Neutrophil (primary cell): ENCODE data around the gene PDE5A.

Experiments
- H3K27ac ChIP-seq: fragments of 200-600 bp; sonication (generic); 2 replicates; pipeline ENCODE4 v1.5.1; 2016; ENCODE audit warnings: mild to moderate bottlenecking, moderate library complexity
- H3K27me3 ChIP-seq: fragments of 200-600 bp; sonication (generic); 2 replicates; pipeline ENCODE4 v1.6.0; 2016; ENCODE audit warnings: mild to moderate bottlenecking
- H3K36me3 ChIP-seq: fragments of 200-600 bp; sonication (generic); 2 replicates; pipeline ENCODE4 v1.5.1; 2017
- H3K4me1 ChIP-seq, 2 experiments: fragments of 200-600 bp in 1 of 2; sonication (generic) in 1 of 2; 1 replicate in 1 of 2; 2 replicates in 1 of 2; pipeline versions ENCODE4 v1.5.1 to v1.6.1; 2013 to 2016; ENCODE audit warnings: low read depth in 1 of 2, low read length in 1 of 2, mild to moderate bottlenecking in 1 of 2, moderate library complexity in 1 of 2; ENCODE audit not compliant: control insufficient read depth in 1 of 2, insufficient read depth in 1 of 2
- H3K4me3 ChIP-seq, 2 experiments: fragments of 200-600 bp in 1 of 2; sonication (generic) in 1 of 2; 1 replicate in 1 of 2; 2 replicates in 1 of 2; pipeline ENCODE4 v1.5.1; 2013 to 2016; ENCODE audit warnings: low read depth in 1 of 2, low read length in 1 of 2, mild to moderate bottlenecking in 1 of 2, moderate library complexity in 1 of 2
- H3K9me3 ChIP-seq: fragments of 200-600 bp; sonication (generic); 2 replicates; pipeline ENCODE4 v1.5.1; 2016
- CTCF ChIP-seq: fragments of 200-600 bp; sonication (generic); IDR thresholded peaks from 2 replicates; pipeline ENCODE4 v1.5.1; 2016; ENCODE audit warnings: antibody characterized with exemption

The PDE5A gene

GRCh38 chr4:119671205-119671604, 42.6 kb upstream of the PDE5A start:
- Histone ChIP-seq H3K27ac (no peak overlapping the region), H3K27me3 (no peaks in the 10 kb centered on the region), H3K4me3 (no peak overlapping the region), H3K9me3 (no peaks in the 10 kb centered on the region), H3K4me1 (no peaks in the 10 kb centered on the region), H3K36me3 (no peaks in the 10 kb centered on the region)
- TF ChIP-seq CTCF, result no peak

GRCh38 chr4:119667802-119668201, 39.2 kb upstream of the PDE5A start:
- H3K9me3 ChIP-seq, result no peaks in the 10 kb centered on the region

GRCh38 chr4:119666653-119667091, 38.1 kb upstream of the PDE5A start:
- Histone ChIP-seq H3K4me3 (no peak overlapping the region), H3K27ac (no peak overlapping the region), H3K27me3 (no peaks in the 10 kb centered on the region), H3K36me3 (no peaks in the 10 kb centered on the region), H3K4me1 (no peaks in the 10 kb centered on the region), H3K9me3 (no peaks in the 10 kb centered on the region)
- TF ChIP-seq CTCF, result no peak

More at GRCh38 chr4:119667802-119668201, 39.2 kb upstream of the PDE5A start:
- no peak overlapping the region for H3K27ac ChIP-seq
- TF ChIP-seq CTCF, result no peak
- no peaks in the 10 kb centered on the region for H3K4me1 ChIP-seq
- no peak overlapping the region for H3K4me3 ChIP-seq
- no peaks in the 10 kb centered on the region for H3K27me3 ChIP-seq
- no peaks in the 10 kb centered on the region for H3K36me3 ChIP-seq

- Histone ChIP-seq H3K4me3 (no peak overlapping the region), H3K36me3 (no peaks in the 10 kb centered on the region), H3K4me1 (no peaks in the 10 kb centered on the region), H3K9me3 (no peaks in the 10 kb centered on the region), H3K27ac (no peak overlapping the region), H3K27me3 (no peaks in the 10 kb centered on the region)
- TF ChIP-seq CTCF, result no peak
These were observed 37.1 kb upstream of the PDE5A start for GRCh38 chr4:119665752-119666151.

- Histone ChIP-seq H3K4me3 (no peak overlapping the region), H3K4me1 (no peaks in the 10 kb centered on the region), H3K36me3 (no peaks in the 10 kb centered on the region), H3K9me3 (no peaks in the 10 kb centered on the region), H3K27ac (no peak overlapping the region), H3K27me3 (no peaks in the 10 kb centered on the region)
- TF ChIP-seq CTCF, result no peak
These were observed 35.7 kb upstream of the PDE5A start for GRCh38 chr4:119664168-119664907.
